ENCODE measurements around the gene DLEC1.

- TF ChIP-seq POLR2A (IDR thresholded peaks at IDR 0.05; ENCODE audit: low read depth, low read length) = no peak
- no peak for TF ChIP-seq POLR2AphosphoS5 (IDR thresholded peaks at IDR 0.05; ENCODE audit: low read depth, low read length)
- no peak for TF ChIP-seq TAF1 (IDR thresholded peaks at IDR 0.05; ENCODE audit: borderline replicate concordance, low read depth, low read length)
Measured at GRCh38 chr3:38090453-38090852, 51.4 kb downstream of the DLEC1 start.

All from GM12892 (cell line).